Body of pancreas (tissue), 4 donors: ENCODE data around the gene PTPRM.

Source experiments
- CTCF ChIP-seq, 7 experiments: fragments of 450-650 bp in 4 of 7; fragments of 200-600 bp in 3 of 7; sonication (generic) in 3 of 7; IDR thresholded peaks; one replicate each; pipeline ENCODE4 v1.5.1; 2016 to 2019; ENCODE audit warnings: antibody characterized with exemption in 7 of 7
- POLR2A ChIP-seq, 3 donors: fragments of 450-650 bp; IDR thresholded peaks; one replicate each; pipeline ENCODE4 v1.6.1; 2016; ENCODE audit warnings: antibody characterized with exemption in 3 of 3, mild to moderate bottlenecking in 2 of 3

GRCh38 chr18:8303151-8303755, 736.1 kb downstream of the PTPRM start:
- TF ChIP-seq CTCF (IDR thresholded peaks at IDR 0.05) (no peak), POLR2A (IDR thresholded peaks at IDR 0.05) (no peak)
